Upper lobe of right lung (tissue), 1 donor: ENCODE measurements around the gene ANKRD37. TPM values are rescaled to one million over a fixed set of nuclear protein-coding genes. Genes with fewer than 3 reads are reported as not detected.
A peak's percentile ranks its signal among the peaks of the same experiment; 100 is the strongest.

Experiments used
- ATAC-seq: fragments of 200-7000 bp; cut with Tn5 transposase; one replicate; pipeline ENCODE4 v1.9.1; 2020; ENCODE audit warnings: mild to moderate bottlenecking, moderate library complexity
- DNase-seq: peaks from one replicate; pipeline ENCODE4 v3.0.0-alpha.2; 2020
- H3K27ac ChIP-seq: fragments of 200-600 bp; one replicate; pipeline ENCODE4 v1.8.0; 2022
- H3K27me3 ChIP-seq: fragments of 200-600 bp; one replicate; pipeline ENCODE4 v1.8.0; 2022; ENCODE audit warnings: mild to moderate bottlenecking
- H3K36me3 ChIP-seq: fragments of 200-600 bp; one replicate; pipeline ENCODE4 v1.8.0; 2022
- H3K4me1 ChIP-seq: fragments of 200-600 bp; one replicate; pipeline ENCODE4 v1.8.0; 2022
- H3K4me3 ChIP-seq: fragments of 200-600 bp; one replicate; pipeline ENCODE4 v1.8.0; 2022; ENCODE audit warnings: mild to moderate bottlenecking
- H3K9me3 ChIP-seq: fragments of 200-600 bp; one replicate; pipeline ENCODE4 v1.8.0; 2022
- intact Hi-C: fragments of 100-400 bp; cut with DNase I; formaldehyde crosslinking; loops from one replicate; pipeline ENCODE4 v1.11.0; 2022
- total RNA-seq: library from RNA; stranded (reverse); fragmentation: NEBNext Ultra II Directional; extraction: Animal tissue kit (Norgen Biotek cat#: 25700); gene quantifications from one replicate; pipeline ENCODE4 v1.2.1, GENCODE V29; 2021
- TF ChIP-seq, protein P1 (sequence below): fragments of 200-600 bp; IDR thresholded peaks from one replicate; pipeline ENCODE4 v1.8.0; 2022; ENCODE audit warnings: antibody characterized with exemption
- donor health status: DM: no; HTN: yes; CAD: no; lungs with severe emphysema.

ANKRD37 gene
- total RNA-seq, 1 donor from 2014 or later, result 7.7 TPM

- TF ChIP-seq, protein P1, sequence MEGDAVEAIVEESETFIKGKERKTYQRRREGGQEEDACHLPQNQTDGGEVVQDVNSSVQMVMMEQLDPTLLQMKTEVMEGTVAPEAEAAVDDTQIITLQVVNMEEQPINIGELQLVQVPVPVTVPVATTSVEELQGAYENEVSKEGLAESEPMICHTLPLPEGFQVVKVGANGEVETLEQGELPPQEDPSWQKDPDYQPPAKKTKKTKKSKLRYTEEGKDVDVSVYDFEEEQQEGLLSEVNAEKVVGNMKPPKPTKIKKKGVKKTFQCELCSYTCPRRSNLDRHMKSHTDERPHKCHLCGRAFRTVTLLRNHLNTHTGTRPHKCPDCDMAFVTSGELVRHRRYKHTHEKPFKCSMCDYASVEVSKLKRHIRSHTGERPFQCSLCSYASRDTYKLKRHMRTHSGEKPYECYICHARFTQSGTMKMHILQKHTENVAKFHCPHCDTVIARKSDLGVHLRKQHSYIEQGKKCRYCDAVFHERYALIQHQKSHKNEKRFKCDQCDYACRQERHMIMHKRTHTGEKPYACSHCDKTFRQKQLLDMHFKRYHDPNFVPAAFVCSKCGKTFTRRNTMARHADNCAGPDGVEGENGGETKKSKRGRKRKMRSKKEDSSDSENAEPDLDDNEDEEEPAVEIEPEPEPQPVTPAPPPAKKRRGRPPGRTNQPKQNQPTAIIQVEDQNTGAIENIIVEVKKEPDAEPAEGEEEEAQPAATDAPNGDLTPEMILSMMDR, result no peak
- H3K27ac ChIP-seq, result no peak overlapping the region
- peaks cover 6% of the 10 kb centered on the region for H3K4me1 ChIP-seq
- H3K4me3 ChIP-seq, result no peak overlapping the region
- H3K27me3 ChIP-seq, result no peaks in the 10 kb centered on the region
- H3K9me3 ChIP-seq, result no peaks in the 10 kb centered on the region
- peaks cover 15% of the 10 kb centered on the region for H3K36me3 ChIP-seq
- intact Hi-C loops, result no loop called here
- ATAC-seq (peak; percentile 37), DNase-seq (no peak)
These were observed 24.9 kb upstream of the ANKRD37 start for GRCh38 chr4:185371702-185372101.

DNA sequence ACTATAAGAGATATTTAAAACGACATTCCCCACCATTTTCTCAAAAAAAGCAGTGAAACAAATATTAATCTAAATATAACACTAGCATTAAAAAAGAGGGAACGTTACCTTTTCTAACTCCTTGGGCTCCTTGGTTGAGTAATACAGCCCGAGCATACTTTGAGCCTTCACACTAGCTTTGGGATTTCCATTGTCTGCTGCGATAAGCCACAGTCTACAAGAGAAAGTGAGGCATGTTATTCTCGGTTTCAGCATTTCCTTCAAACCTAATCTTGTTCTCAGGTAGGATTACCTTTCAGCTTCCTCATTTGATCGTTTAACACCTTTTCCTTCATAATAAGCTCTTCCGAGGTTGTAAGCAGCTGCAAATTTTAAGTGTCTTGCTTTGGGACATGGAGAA lies 22.6 kb upstream of the ANKRD37 start:
- Histone ChIP-seq H3K4me3 (no peak overlapping the region), H3K4me1 (peaks cover 6% of the 10 kb centered on the region), H3K36me3 (peaks cover 15% of the 10 kb centered on the region), H3K27ac (no peak overlapping the region), H3K27me3 (no peaks in the 10 kb centered on the region), H3K9me3 (no peaks in the 10 kb centered on the region)
- DNase-seq (no peak), ATAC-seq (no peak)
- TF ChIP-seq, protein P1, result no peak
- intact Hi-C loops, result no loop called here

DNA sequence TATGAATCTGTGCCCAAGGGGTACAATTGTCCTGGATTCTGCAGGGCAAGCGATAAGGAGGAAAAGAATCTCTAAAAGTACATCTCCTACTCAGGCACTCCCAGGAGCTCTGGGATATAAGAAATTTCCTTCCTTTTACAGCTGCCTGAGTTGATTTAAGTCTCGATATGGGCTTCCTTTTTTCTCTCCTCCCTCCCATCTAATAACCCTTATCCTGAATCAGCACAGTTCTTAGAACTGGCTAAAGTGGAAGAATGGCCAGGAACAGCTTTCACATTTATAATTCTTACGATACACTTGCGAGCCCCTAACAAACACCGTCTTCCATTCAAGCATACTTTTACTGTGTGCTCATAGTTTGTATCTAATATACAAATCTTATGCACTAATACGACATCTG lies 22.1 kb upstream of the ANKRD37 start:
- intact Hi-C loops, result no loop called here
- Histone ChIP-seq H3K27me3 (no peaks in the 10 kb centered on the region), H3K9me3 (no peaks in the 10 kb centered on the region), H3K4me3 (no peak overlapping the region), H3K27ac (no peak overlapping the region), H3K36me3 (peaks cover 15% of the 10 kb centered on the region), H3K4me1 (peaks cover 6% of the 10 kb centered on the region)
- TF ChIP-seq, protein P1, result no peak
- no peak for DNase-seq
- no peak for ATAC-seq

- no peaks in the 10 kb centered on the region for H3K9me3 ChIP-seq
- peaks cover 6% of the 10 kb centered on the region for H3K4me1 ChIP-seq
- H3K27ac ChIP-seq, result no peak overlapping the region
- intact Hi-C loops, result no loop called here
- ATAC-seq (peak; percentile 32), DNase-seq (no peak)
- H3K36me3 ChIP-seq, result no peaks in the 10 kb centered on the region
- TF ChIP-seq, protein P1, result no peak
- no peaks in the 10 kb centered on the region for H3K27me3 ChIP-seq
- H3K4me3 ChIP-seq, result no peak overlapping the region
These were observed 18.4 kb upstream of the ANKRD37 start for GRCh38 chr4:185378264-185378663.

DNA sequence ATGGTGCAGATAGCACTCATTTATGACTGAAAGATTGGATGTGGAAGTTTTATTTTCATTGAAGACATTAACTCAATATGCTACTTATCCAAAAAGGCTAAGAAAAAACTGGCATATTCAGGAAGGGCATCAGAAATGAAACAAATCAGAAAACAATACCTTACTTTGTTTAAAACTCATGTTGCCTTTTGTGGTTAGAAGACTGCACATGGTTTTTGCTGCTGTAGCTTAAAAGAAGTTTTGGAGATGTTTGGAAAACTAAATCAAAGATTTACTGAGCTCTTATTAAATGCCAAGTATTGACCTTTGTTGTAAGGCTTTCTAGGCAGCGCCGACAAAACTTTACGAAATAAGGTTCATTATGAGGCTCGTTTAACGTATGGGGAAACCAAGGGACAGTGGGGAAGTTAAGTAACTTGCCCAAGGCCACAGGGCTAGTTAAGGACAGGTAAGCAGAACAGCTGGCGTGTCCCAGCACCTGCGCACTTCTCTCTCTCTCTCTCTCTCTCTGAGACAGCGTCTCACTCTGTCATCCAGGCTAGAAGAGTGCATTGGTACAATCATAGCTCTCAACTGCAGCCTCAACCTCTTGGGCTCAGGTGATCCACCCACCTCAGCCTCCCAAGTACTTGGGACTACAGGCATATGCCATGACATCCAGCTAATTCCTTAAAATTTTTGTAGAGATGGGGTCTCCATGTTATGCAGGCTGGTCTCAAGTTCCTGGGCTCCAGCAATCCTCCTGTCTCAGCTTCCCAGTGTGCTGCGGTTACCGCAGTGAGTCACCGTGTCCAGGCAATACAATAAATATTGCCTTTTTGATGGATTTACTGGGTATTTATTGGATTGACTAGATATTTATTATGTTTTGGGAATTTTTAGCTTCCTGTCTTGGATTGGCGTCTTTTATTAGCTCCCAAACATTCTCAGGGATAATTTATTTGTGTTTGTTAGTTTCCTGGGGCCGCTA lies 17.0 kb upstream of the ANKRD37 start:
- Histone ChIP-seq H3K4me1 (no peaks in the 10 kb centered on the region), H3K27me3 (no peaks in the 10 kb centered on the region), H3K4me3 (no peak overlapping the region), H3K36me3 (no peaks in the 10 kb centered on the region), H3K27ac (no peak overlapping the region), H3K9me3 (no peaks in the 10 kb centered on the region)
- ATAC-seq (no peak), DNase-seq (no peak)
- TF ChIP-seq, protein P1, result no peak
- intact Hi-C loops, result no loop called here
